Central memory CD4-positive, alpha-beta T cell (primary cell): ENCODE data around the gene RELN.

ENCODE experiments used
- DNase-seq: peaks from one replicate; pipeline ENCODE4 v3.0.0; 2022

Gene RELN

GRCh38 chr7:103777440-103777839 is 212.0 kb downstream of the RELN start:
- no peak for DNase-seq

- DNase-seq: no peak
Observed at GRCh38 chr7:103773726-103774125, 215.7 kb downstream of the RELN start.

GRCh38 chr7:103772171-103772773 is 217.2 kb downstream of the RELN start:
- DNase-seq: no peak

- DNase-seq: no peak
Observed at GRCh38 chr7:103771294-103771693, 218.2 kb downstream of the RELN start.

GRCh38 chr7:103766660-103767059 is 222.8 kb downstream of the RELN start:
- no peak for DNase-seq

- no peak for DNase-seq
Observed at GRCh38 chr7:103765901-103766300, 223.6 kb downstream of the RELN start.

- DNase-seq: no peak
Observed at GRCh38 chr7:103764901-103765300, 224.6 kb downstream of the RELN start.

- no peak for DNase-seq
Observed at GRCh38 chr7:103762877-103763276, 226.6 kb downstream of the RELN start.

GRCh38 chr7:103762065-103762760 is 227.2 kb downstream of the RELN start:
- DNase-seq: no peak

GRCh38 chr7:103752995-103753394 is 236.5 kb downstream of the RELN start:
- no peak for DNase-seq

- DNase-seq: no peak
Observed at GRCh38 chr7:103751311-103751880, 238.1 kb downstream of the RELN start.

GRCh38 chr7:103748680-103749079 is 240.8 kb downstream of the RELN start:
- DNase-seq: no peak

GRCh38 chr7:103735377-103735776 is 254.1 kb downstream of the RELN start:
- no peak for DNase-seq

- no peak for DNase-seq
Observed at GRCh38 chr7:103731169-103731568, 258.3 kb downstream of the RELN start.

- DNase-seq: no peak
Observed at GRCh38 chr7:103729026-103729425, 260.4 kb downstream of the RELN start.

GRCh38 chr7:103727982-103728610 is 261.4 kb downstream of the RELN start:
- DNase-seq: no peak

- no peak for DNase-seq
Observed at GRCh38 chr7:103719070-103719469, 270.4 kb downstream of the RELN start.

GRCh38 chr7:103718482-103719061 is 270.9 kb downstream of the RELN start:
- no peak for DNase-seq

GRCh38 chr7:103717574-103717973 is 271.9 kb downstream of the RELN start:
- no peak for DNase-seq

- DNase-seq: no peak
Observed at GRCh38 chr7:103715376-103716120, 273.9 kb downstream of the RELN start.

GRCh38 chr7:103714376-103714927 is 275.0 kb downstream of the RELN start:
- DNase-seq: no peak

- DNase-seq: no peak
Observed at GRCh38 chr7:103712991-103713778, 276.3 kb downstream of the RELN start.
